Right lung (tissue), 5 donors: ENCODE data around the gene STUB1. TPM values are rescaled to one million over a fixed set of nuclear protein-coding genes. Genes with fewer than 3 reads are reported as not detected.
"Not testable (repeated sequence)": the region's sequence is repeated elsewhere in the genome, so short reads cannot be mapped to it uniquely, and the experiment has no call there.

Experiments
- DNase-seq, 2 donors: peaks; one replicate each; pipeline ENCODE4 v3.0.0-alpha.2; 2013
- polyA plus RNA-seq, 5 donors: library from polyadenylated mRNA; unstranded; fragments of 120-200 nt; gene quantifications; one replicate each; pipeline versions ENCODE4 v1.2.1 to v1.2.3, GENCODE V29; 2013; ENCODE audit warnings: inconsistent platforms in 1 of 5, low replicate concordance in 1 of 5; ENCODE audit not compliant: insufficient read length in 5 of 5, insufficient read depth in 1 of 5

The STUB1 gene
- polyA plus RNA-seq, 5 donors: 83.8 to 142 (median 96.2) TPM

DNA sequence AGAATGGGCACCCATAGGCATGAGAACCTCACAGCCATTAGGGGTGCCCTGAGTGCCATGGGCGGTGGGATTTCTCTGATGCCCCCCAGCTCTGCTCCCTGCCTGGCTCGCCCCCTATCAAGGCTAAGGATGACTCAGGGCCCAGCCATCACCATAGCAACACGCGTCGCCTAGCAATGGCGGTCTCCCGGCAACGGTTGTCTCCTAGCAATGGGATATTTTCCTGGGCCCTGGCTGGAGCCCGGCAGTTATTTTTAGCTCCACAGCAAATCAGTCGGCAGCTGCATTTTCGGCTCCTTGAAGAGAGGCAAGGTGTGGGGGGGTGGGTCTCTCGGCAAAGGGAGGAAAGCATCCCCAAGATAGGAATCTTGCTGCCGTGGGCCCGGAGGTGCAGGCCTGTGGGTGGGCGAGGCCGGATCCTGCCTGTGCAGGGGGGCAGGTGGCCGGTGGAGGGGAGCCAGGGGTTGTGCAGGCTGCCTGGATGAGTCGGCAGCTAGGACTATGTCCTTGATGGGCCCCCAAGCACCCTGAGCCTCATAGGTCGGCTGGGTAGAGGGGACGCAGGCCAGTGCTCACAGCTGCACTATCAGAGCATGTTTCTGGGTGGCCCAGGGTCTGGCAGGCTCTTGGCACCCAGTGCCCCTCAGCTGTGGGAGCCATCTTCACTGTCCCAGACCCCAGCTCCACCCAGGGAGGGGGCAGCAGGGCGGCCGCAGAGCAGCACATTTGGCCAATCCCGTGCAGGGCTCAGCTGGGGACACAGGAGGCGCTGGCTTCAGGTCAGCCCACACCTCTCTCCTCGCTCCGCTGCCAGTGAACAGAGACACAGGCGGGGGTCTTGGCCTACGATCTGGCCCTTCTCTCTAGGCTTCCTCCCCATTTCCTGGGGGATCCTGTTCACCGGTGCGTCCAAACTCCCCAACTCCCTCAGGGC lies 29.6 kb downstream of the STUB1 start:
- no peak for DNase-seq

DNA sequence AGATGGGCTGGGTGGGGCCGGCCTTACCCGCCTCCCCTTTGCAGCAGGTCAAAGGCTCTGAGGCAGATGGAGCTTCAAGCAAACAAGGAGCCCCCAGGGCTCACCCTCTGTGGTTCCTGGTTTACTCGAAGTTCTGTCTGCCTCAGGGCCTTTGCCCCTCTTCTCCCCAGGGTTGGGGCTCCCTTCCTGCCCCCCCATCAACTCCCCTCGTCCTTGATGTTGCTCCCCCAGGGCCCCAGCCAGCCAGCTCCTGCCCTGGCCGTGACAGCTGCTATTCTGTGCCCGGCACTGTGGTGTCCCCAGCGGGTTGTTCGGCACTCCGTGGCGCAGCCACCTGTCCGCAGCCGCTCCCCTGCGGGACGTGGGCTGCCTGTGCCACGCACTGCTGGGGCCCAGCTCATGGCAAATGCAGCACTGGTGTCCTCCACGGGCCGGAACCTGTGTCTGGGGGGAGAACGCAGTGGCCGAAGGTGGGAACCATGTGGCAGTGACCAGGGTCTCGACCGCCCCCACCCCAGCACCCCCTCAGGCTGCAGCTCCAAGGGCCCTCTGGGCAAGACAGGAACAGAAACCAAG lies 30.4 kb downstream of the STUB1 start:
- DNase-seq: no peak

DNA sequence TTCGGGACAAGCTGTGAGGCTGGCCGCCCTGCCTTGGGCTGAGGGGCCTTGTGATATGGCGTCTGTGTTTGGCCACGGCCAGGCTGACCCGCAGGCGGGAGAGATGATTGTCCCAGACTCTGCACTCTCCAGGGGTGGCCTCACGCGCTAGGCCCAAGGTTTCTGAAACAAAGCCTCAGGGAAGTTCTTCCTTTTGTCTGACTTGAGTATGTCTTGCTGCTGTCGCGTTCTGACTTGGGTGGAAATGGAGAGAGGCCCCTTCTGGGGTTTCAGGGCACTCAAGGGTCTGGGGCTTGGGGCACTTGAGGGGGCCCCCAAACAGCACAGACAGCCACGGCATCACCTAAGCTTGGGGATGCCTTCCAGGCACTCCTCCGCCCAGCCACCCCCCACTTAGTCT lies 30.9 kb downstream of the STUB1 start:
- no peak for DNase-seq

DNA sequence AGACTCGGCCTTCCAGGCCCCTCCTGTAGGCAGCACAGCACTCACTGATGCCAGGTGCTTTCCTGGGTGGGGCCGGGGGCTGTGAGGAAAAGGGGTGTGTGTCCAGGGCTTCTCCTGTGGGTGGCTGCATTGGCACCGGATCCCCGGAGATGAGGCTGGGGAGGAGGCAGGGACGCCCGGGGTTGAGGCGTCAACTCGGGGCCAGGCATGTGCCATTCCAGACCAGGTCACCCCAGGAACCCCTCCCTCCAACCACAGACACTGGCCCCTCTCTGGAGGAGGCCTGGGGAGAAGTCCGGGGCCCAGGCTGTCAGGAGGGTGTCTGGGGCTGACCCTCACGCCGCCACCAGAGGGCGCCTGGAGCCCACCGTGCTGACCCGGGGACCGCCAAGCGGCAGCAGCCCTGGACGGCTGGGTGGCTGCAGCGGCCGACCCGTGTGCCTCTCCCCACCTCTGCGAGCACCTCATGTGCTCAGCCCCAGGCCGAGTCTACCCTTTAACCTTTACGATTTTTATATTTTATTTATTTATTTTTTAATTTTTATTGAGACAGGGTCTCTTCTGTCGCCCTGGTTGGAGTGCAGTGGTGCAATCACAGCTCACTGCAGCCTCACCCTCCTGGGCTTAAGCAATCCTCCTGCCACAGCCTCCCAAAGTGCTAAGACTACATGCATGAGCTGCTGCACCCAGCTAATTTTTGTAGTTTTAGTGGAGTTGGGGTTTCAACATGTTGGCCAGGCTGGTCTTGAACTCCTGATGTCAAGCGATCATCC lies 31.5 kb downstream of the STUB1 start:
- DNase-seq: peak; percentile 48 to 55

DNA sequence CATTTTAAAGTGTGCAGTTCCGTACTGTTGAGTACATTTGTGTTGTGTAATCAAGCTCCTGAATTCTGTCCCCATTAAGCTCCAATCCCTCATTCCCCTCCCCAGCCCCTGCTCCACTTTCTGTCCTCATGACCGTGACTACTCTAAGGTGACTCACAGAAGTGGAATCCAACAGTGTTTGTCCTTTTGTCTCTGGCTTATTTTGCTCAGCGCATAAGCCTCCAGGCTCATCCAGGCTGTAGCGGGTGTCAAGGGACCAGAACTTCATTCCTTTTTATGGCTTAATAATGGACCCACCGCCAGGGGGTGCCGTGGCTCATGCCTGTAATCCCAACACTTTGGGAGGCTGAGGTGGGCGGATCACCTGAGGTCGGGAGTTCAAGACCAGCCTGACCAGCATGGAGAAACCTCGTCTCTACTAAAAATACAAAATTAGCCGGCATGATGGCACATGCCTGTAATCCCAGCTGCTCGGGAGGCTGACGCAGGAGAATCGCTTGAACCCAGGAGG lies 32.6 kb downstream of the STUB1 start:
- DNase-seq: not testable (repeated sequence)

DNA sequence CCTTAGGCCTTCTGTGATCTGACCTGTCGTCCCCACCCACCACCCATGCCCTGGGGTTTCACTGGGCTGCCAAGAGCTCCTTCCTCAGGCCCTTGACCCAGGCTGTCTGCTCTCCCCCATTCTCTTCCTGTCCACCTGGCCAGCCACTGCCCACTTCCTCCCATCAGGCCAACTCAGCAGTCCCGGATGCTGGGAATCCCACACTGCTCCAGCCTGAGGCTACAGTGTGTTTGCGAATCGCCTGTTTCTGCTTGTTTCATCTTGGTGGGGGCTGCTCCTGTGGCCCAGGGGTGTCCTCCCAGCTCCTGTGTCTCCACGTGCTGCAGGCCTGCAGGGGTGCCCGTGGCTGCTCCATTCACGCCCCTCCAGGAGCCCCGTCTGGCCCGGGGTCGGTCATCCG lies 33.9 kb downstream of the STUB1 start:
- no peak for DNase-seq

DNA sequence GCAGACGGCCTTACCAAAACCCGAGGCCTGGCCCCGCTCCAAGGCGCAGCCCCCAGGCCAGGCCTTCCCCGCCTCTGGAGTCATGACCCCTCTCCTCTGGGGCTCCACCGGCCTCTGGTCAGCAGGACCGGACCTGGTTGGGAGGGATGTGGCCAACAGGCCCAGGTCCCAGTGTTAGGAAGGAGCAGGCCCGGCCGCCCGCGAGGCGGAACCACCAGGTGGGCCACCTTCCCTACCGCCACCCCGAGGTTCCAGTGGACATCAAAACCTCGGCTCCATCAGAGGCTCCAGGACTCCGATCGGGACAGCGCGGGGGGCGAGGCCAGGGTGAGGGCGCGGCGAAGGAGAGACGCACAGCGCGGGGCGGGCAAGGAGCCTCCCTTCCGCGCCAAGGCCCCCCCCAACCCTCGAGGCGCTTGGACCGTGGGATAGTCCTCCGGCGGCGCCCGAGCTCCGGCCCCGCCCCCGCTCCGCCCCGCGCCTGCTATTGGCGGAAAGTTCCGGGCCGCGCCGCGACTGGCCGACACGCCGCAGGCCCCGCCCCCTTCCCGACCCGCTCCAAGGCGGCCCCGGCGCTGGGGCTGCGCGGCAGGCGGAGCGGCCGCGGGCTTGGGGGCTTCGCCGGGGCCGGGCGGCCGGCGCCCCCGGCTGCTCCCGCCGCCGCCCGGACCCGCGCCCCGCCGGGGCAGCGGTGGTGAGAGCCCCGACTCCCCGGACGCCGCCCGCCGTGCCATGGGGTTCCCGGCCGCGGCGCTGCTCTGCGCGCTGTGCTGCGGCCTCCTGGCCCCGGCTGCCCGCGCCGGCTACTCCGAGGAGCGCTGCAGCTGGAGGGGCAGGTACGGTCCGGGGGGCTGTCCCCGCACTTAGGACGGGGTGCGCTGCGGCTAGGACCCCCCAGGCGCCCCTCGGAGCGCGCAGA lies 34.6 kb downstream of the STUB1 start, which contains the start of gene METRN:
Gene METRN (plus strand): TSS at position 561 of the 919 bp plus-strand sequence. CDS start 172 bp downstream, at position 733.
- peak; percentile 85 to 90 for DNase-seq

DNA sequence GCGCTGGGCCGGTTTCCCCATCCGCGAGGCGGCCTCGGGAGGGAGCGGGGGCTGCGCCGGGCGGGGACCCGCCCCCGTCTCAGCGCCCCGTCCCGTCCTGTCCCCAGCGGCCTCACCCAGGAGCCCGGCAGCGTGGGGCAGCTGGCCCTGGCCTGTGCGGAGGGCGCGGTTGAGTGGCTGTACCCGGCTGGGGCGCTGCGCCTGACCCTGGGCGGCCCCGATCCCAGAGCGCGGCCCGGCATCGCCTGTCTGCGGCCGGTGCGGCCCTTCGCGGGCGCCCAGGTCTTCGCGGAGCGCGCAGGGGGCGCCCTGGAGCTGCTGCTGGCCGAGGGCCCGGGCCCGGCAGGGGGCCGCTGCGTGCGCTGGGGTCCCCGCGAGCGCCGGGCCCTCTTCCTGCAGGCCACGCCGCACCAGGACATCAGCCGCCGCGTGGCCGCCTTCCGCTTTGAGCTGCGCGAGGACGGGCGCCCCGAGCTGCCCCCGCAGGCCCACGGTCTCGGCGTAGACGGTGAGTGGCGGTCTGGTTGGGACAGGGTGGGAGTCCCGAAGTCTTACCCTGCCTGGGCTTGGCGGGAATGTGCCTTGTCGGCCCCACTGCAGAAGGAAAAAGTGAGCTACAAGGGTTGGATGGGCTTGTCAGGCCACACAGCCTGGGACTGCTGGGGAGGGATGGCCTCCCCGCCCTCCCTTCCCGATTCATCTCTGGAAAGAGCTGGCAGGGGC lies 35.4 kb downstream of the STUB1 start:
- no peak for DNase-seq

DNA sequence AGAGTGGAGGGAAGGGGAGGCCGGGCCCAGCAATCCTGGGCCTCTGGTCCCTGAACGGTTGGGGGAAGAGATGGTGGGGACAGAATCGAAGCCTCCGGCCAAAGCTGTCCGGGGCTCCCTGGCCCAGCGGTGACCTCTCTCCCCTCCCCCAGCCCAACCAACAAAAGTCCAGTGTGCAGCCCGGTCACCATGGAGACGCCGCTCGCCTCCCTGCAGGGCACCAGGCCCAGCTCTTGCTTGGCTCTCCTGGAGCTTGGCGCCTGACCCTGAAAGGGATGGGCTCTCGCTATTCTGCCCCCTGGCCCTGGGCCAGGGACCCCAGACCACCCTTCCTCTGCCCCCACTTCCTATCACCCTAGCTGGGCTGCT lies 36.0 kb downstream of the STUB1 start:
- DNase-seq: peak in 1 of 2 donors; percentile 53

DNA sequence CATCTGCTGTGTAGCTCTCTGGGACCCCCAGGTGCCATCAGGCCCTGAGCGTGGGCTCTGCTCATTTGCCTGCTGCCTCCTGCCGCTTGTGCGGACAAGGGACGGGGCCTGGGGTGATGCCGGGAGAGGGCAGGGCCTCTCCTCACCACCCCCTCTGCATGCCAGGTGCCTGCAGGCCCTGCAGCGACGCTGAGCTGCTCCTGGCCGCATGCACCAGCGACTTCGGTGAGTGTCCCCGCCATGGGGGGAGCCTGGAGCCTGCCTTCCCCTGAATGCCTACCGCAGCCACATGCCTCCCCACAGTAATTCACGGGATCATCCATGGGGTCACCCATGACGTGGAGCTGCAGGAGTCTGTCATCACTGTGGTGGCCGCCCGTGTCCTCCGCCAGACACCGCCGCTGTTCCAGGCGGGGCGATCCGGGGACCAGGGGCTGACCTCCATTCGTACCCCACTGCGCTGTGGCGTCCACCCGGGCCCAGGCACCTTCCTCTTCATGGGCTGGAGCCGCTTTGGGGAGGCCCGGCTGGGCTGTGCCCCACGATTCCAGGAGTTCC lies 36.6 kb downstream of the STUB1 start:
- DNase-seq: no peak

DNA sequence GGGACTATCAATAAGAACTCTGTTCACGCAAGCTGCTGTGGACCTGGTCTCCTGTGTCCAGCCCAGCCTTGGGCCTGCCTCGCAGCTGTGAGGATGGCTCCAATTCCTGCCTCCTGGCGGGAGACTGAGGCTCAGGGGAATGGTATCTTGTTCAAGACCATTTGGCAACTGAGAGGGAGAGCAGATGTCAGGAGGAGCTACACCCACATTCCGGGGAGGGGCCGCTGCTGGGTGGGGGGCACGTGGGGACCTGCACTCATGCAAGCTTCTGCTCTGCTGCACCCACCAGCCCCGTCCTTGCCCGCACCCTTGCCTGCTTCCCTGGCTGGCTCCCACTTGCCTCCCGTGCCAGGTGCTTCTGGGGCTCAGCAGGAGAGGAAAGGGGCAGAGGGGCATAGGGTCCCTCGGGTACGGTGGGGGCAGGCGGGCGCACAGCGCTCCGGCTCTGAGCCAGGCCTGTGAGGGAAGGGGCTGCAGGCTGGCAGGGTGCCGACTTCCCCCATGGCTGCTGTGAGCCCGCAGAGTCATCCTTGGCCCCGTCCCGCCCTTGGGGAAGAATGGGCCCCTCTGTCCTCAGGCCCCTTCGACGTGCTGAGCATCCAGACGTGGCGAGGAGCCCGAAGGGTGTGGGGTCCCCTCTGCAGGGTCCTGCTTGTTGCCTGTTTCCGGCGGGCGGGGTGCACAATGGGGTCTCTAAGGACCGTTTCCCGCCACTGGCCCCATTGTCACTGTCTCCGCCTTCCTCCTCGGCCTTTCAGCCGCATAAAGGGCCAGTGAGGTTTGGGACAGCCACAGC lies 37.4 kb downstream of the STUB1 start:
- no peak for DNase-seq

DNA sequence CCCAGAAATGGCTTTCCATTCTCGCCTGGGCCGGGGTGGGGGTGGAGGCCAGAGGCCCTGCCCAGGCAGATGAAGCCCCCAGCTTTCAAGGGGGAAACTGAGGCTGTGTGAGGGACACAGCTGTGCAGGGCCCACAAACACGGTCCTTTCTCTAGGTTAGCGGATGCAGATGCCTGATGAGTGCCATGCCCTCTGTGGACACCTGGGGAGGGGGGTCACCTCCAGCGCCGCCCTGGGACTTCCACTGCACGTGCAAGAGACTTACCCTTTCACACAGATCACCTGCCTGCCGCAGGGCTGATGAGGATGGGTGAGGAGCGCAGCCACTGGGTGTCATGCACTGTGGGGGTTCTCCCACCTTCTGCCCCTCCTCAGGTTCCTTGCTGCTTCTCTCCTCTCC lies 38.2 kb downstream of the STUB1 start:
- DNase-seq: no peak

DNA sequence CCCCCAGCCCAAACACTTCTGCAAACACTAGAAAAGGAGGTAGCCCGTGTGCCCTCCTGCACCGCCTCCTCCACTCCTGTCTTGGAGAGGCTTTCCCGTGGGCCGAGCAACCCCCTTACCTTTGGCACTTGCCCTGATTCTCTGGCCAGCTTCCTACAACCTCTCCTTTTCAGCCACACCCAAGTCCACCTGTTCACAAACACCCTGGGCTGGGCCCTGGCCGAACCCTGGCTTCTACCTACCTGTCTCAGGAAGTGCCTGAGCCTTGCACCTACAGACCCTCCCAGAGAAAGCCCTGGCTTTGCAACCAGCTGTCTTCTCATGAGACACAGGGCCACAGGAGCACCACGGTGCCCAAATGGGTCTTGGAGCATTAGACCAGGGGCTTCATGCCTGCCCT lies 38.7 kb downstream of the STUB1 start:
- no peak for DNase-seq

DNA sequence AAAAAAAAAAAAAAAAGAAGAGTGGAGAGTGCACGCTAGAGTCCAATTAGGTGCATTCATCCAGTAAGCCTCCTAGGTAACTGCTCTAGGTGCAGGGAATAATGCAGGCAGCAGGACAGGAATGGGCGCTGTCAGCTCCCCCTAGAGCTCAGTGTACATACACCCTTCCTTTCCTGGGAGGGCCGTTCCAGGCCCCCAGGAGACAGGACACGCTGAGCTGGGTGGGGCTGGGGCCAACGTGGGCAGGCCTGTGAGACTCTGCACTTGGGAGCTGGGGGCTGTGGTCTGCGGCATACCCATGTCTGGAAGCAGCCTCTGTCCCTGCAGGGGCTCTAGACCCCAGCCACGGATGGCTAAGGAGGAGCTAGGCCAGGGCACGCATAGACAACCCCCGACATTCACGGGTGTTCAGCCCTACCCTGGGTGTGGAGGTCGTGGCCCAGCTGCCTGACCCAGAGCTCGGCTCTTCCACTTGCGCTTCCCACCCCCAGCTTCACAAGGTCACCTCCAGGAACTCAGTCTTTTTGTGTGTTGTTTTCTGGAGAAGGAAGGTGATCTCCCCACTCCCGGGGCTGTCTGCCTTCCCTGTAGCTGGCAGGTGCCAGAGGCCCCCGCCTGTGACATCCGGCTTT lies 39.7 kb downstream of the STUB1 start:
- DNase-seq: no peak

DNA sequence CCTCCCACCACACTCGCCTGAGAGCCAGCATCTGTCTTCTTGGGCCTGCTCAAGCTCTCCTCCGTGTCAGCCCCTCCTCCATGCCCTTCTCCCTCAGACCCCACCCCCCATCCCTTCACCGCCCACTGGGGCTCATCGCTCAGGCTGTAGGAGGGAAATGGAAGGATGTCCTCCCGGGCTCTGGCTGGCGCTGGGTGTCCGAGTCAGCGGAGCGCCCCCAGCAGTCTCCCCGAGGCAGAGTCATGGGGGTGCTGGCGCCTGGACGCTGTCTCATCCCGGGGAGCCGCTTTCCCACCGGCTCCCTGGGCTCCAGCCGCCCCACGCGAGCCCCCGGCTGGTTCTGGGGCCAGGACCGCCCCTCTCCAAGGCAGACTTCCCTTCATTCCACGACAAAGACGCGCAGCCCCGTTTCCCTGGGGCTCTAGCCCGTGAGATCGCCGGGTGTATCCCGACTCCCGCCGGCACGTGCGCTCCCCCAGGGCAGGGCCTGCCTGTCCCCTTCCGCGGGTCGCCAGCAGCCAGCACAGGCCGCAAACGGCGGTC lies 40.3 kb downstream of the STUB1 start:
- DNase-seq: peak; percentile 58 to 62

DNA sequence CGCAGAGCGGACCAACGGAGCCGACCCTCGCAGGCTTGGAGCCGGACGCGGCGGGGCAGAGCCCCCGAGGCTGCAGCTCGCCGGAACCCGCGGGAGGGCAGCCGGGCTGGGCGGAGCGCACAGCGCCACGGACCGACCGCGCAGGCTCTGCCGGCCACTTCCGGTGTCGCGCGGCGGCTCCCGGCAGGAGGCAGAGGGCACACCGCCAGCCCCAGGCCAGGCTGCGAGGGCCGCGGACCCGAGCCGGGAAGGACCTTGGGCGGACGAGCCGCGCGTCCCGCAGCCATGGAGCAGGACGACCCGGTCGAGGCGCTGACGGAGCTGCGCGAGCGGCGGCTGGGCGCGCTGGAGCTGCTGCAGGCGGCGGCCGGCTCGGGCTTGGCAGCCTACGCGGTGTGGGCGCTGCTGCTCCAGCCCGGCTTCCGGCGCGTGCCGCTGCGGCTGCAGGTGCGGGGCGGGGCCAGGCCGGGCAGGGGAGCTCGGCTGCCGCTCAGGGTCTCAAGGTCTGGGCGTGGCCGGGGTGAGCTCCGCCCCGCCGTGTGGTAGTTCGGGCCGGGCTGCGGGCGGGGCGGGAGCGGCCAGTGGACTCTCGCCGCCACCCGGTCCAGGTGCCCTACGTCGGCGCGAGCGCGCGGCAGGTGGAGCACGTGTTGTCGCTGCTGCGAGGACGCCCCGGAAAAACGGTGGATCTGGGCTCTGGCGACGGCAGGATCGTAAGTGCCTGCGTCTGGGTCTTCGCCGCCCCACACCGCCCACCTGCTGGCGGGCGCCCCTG lies 41.0 kb downstream of the STUB1 start, which contains the start of gene ANTKMT:
Gene ANTKMT (plus strand): TSS at position 157 of the 775 bp plus-strand sequence. CDS start 129 bp downstream, at position 286.
- peak; percentile 76 to 77 for DNase-seq

DNA sequence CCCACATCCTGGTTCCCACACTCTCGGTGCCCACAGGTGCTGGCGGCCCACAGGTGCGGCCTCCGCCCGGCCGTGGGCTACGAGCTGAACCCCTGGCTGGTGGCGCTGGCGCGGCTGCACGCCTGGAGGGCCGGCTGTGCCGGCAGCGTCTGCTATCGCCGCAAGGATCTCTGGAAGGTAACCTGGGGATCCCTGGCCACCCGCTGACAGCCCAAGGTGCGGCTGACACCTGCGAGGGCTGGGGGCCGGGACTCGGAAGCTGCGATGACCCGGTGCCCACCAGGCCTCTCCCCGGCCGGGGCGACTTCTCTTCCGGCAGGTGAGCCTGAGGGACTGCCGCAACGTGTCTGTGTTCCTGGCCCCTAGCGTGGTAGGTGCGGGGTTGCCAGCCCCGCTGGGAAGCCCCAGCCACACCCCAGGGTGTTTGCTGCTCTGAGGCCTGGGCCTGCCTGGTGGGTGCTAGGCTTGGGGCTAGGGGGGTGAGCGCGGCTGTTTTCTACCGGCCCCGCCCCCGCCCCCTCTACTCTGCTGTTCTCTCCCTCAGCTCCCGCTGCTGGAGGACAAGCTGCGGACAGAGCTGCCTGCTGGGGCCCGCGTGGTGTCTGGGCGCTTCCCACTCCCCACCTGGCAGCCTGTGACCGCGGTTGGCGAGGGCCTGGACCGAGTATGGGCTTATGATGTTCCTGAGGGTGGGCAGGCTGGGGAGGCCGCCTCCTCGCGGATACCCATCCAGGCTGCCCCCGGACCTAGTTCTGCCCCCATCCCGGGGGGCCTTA lies 41.7 kb downstream of the STUB1 start:
- DNase-seq: no peak
